ENCODE results near the gene BEGAIN. TPM values are rescaled to one million over a fixed set of nuclear protein-coding genes. Genes with fewer than 3 reads are reported as not detected.

BEGAIN gene
- total RNA-seq, 1 donor from 2014 or later, result 3.4 TPM

DNA sequence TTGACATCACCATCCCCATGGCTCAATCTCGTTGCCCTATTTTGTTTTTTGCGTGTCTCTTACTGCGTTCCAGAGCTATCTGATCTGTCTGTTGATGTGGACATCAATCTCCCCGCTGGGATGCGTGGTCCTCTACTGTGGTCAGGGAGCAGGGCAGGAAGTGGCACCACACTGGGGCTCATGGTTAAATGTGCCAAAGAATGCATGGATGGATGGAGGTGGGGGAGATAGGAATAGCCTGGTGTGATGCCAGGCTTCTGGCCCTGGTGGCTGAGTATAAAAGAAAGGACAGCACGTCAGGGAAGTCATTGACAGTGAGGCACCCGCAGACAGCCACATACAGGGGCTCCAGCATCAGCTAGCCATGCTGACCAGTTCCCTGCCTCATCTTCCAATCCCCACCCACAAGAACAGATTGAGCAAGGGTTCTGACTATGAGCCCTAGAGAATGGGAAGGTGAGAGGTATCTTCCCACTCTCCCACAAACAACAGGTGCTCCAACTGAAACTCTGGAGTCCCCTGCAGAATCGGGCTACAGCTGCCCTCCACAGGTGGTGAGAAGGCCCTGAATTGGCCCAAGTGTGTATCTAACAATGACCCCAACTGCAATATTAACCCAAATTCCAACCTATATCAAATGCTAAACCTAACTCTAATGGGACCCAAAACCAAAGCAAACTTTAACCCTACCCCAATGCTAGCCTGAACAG, 2.7 kb upstream of the BEGAIN start:
- no peak overlapping the region for H3K27ac Mint-ChIP-seq
- no peak for DNase-seq (ENCODE audit: low spot score)
- peaks cover 18% of the 10 kb centered on the region for H3K27me3 Mint-ChIP-seq (ENCODE audit: low read depth)
- no peaks in the 10 kb centered on the region for H3K9me3 Mint-ChIP-seq
- intact Hi-C loops (cut with micrococcal nuclease), result loop anchor here (5.0 kb wide), 1 partner anchor 57 kb away; no protein-coding TSS in a partner anchor
- no peaks in the 10 kb centered on the region for H3K4me1 Mint-ChIP-seq (ENCODE audit: low read depth)
- no peak overlapping the region for H3K4me3 Mint-ChIP-seq (ENCODE audit: low read depth)
- no peaks in the 10 kb centered on the region for H3K36me3 Mint-ChIP-seq (ENCODE audit: low read depth)

DNA sequence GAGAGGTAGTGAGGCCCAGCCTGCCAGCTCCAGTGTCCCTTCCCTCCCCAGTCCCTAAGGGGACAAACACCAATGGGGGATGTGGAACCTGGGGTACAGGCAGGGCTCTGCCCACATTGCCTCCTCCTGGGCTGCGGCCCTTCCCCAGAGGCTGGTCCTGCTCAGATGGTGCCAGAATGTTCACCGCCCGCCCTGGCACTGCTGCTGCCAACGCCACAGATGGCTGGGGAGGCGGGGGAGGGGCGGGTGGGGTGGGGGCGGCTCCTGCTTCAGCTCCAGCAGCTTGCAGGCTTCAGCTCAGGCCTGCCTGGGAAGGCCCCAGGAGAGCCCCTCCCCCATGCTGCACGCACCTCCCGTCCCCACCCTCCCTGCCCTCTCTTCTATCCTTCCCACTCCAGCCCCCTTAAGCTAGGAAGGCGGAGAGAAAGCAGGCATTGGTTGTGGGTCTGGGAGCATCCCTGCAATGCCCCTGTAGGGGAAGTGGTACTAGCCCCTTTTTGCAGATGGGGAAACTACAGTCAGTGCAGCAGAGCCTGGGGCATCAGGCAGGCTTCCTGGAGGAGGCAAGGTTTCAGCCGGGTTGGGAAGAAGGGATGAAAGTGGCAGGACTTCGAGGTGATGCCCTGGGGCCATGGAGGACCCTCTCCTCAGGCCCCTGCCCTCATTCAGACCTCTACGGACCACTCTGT, 2.0 kb upstream of the BEGAIN start:
- no peak for DNase-seq (ENCODE audit: low spot score)
- Mint-ChIP-seq H3K9me3 (no peaks in the 10 kb centered on the region), H3K4me1 (ENCODE audit: low read depth) (no peaks in the 10 kb centered on the region), H3K27ac (no peak overlapping the region), H3K36me3 (ENCODE audit: low read depth) (no peaks in the 10 kb centered on the region), H3K27me3 (ENCODE audit: low read depth) (peaks cover 17% of the 10 kb centered on the region), H3K4me3 (ENCODE audit: low read depth) (no peak overlapping the region)
- intact Hi-C loops (cut with micrococcal nuclease), result loop anchor here (5.0 kb wide), 1 partner anchor 58 kb away; no protein-coding TSS in a partner anchor

DNA sequence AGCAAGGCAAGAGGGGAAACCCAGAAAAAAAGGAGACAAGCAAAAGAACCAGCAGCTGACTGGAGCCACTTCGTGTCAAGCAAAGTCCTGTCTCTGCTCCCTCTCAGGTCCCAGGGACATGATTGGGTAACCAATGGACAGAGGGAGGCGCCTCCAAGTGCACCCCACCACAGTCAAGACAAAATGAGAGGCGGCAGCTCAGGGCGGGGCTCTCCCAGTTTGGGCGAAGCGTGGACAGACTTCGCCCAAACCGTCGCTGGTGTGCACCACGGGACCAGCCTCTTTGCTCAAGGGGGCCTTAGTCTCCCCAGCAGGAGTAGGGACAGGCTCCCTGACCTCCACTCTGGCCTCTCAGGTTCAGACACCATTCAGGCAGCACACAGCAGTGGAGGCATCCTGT, 1.5 kb upstream of the BEGAIN start:
- Mint-ChIP-seq H3K9me3 (no peaks in the 10 kb centered on the region), H3K4me3 (ENCODE audit: low read depth) (peak overlapping the region; percentile 62), H3K4me1 (ENCODE audit: low read depth) (no peaks in the 10 kb centered on the region), H3K27ac (no peak overlapping the region), H3K36me3 (ENCODE audit: low read depth) (no peaks in the 10 kb centered on the region), H3K27me3 (ENCODE audit: low read depth) (peaks cover 17% of the 10 kb centered on the region)
- intact Hi-C loops (cut with micrococcal nuclease), result loop anchor here (5.0 kb wide), 1 partner anchor 59 kb away; no protein-coding TSS in a partner anchor
- no peak for DNase-seq (ENCODE audit: low spot score)

DNA sequence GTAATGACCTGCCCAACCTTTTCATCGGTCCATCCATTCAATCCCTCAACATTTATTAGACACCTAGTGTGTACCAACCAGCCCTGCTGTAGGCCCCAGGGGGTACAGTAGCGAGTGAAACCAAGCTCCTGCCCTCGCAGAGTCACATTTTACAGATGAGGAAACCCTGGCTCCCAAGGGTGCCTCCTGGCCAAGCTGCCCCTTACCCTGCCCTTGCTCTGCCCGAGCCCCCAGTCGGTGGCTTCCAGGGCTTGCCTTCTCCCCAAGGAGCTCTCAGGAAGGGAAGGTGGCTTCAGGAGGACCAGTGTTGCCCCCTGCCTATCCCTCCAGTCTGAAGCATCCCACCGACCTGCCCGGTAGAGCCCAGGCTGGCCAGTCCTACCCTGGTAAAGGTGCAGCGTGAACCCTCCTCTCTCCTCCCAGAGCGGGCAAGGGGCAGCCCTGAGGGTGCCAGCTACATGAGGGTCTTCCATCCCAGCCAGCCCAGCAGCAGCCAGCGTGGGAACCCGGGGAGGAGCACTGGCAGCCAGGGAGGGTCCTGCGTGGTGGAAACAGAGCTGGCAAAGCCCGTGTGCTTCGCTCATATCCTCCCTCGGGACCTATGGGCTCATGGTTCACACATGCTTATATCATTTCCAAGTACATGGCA, 670 bp upstream of the BEGAIN start:
- H3K9me3 Mint-ChIP-seq, result no peaks in the 10 kb centered on the region
- H3K36me3 Mint-ChIP-seq (ENCODE audit: low read depth), result no peaks in the 10 kb centered on the region
- intact Hi-C loops (cut with micrococcal nuclease), result loop anchor here (5.0 kb wide), 1 partner anchor 59 kb away; no protein-coding TSS in a partner anchor
- no peaks in the 10 kb centered on the region for H3K4me1 Mint-ChIP-seq (ENCODE audit: low read depth)
- H3K27ac Mint-ChIP-seq, result no peak overlapping the region
- H3K4me3 Mint-ChIP-seq (ENCODE audit: low read depth), result peak overlapping the region; percentile 62
- DNase-seq (ENCODE audit: low spot score), result no peak
- peaks cover 17% of the 10 kb centered on the region for H3K27me3 Mint-ChIP-seq (ENCODE audit: low read depth)

DNA sequence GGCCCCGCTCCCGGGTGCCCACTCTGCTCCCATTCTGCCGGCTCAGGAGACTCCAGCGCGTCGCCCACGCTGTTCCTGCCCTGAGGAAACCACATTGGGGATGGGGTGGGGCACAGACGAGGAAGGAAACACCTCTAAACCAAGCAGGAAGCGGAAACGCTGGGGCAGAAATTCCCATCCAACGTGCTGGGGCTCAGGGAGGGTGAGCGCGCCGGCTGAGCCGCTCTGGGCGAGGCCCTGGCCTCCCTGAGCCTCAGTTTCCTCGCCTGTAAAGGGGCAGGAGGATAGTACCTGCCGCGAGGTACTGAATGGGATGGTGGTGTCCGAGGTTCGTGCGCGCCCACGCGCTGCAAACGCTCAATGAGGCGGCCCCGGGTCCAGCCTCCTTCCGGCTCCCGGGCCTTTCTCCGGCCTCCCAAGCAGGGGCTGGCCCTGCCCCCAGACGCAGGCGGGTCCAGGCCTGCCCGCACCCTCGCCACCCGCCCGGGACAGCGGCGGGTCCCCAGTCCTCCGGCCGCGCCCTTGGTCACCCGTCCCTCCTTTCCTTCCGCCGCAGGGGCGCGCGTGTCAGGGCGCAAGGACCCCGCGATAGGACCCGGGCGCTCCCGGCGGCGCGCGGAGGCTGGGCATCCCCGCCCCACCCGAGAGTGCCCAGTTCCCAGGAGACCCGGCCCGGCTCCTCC, 673 bp downstream of the BEGAIN start:
- intact Hi-C loops (cut with micrococcal nuclease), result loop anchor here (5.0 kb wide), 1 partner anchor 61 kb away; no protein-coding TSS in a partner anchor
- Mint-ChIP-seq H3K4me1 (ENCODE audit: low read depth) (no peaks in the 10 kb centered on the region), H3K27ac (no peak overlapping the region), H3K36me3 (ENCODE audit: low read depth) (no peaks in the 10 kb centered on the region), H3K4me3 (ENCODE audit: low read depth) (peak overlapping the region; percentile 70), H3K27me3 (ENCODE audit: low read depth) (peaks cover 17% of the 10 kb centered on the region), H3K9me3 (no peaks in the 10 kb centered on the region)
- DNase-seq (ENCODE audit: low spot score), result no peak

DNA sequence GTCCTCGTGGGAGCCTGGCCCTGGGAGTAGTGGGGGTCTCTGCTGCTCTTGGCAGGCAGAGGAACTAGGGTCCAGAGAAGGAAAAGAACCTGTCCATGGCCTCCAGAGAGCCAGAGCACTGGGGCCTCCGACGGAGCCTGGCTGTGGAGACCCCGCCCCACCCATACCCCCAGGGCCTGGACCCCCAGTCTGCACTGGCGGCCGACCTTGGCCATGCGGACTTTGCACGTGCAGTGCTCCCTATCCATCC, 1.1 kb downstream of the BEGAIN start:
- no peaks in the 10 kb centered on the region for H3K36me3 Mint-ChIP-seq (ENCODE audit: low read depth)
- H3K9me3 Mint-ChIP-seq, result no peaks in the 10 kb centered on the region
- no peak overlapping the region for H3K27ac Mint-ChIP-seq
- H3K27me3 Mint-ChIP-seq (ENCODE audit: low read depth), result peaks cover 17% of the 10 kb centered on the region
- DNase-seq (ENCODE audit: low spot score), result no peak
- intact Hi-C loops (cut with micrococcal nuclease), result loop anchor here (5.0 kb wide), 1 partner anchor 61 kb away; no protein-coding TSS in a partner anchor
- H3K4me3 Mint-ChIP-seq (ENCODE audit: low read depth), result peak overlapping the region; percentile 70
- no peaks in the 10 kb centered on the region for H3K4me1 Mint-ChIP-seq (ENCODE audit: low read depth)

DNA sequence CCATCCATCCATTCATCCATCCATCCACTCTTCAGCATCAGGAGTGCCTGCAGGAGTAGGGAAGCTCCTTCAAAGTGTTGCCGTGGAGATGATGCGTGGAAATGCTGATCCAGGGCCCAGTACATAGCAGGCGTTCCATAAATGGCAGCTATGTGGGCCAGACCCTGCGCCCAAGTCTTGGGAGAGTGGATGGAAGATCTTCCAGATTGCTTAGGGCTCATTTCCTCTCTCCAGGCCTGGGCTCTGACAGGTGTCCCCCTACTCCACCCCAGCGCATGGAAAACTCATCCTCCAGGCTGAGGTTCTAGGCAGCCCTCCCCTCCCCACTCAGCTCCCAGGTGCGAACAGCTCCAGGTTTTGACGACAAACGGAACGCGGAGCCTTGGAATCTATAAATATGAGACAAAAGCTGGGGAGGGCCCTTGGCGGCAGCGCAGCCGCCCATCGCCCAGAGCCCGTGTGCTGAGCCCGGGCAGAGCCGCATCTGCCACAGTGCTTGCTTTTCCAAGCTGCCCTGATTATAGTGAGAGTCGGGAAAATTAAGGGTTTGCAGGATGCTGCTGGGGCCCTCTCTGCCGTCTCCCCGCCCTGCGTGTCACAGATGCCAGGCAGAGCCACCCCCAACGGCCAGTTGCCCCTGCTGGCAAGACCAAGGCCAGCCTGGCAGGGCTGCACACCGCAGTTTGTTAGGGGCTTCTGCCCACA, 1.6 kb downstream of the BEGAIN start:
- intact Hi-C loops (cut with micrococcal nuclease), result loop anchor here (5.0 kb wide), 1 partner anchor 62 kb away; no protein-coding TSS in a partner anchor
- Mint-ChIP-seq H3K4me3 (ENCODE audit: low read depth) (peak overlapping the region; percentile 65), H3K27me3 (ENCODE audit: low read depth) (peaks cover 17% of the 10 kb centered on the region)

DNA sequence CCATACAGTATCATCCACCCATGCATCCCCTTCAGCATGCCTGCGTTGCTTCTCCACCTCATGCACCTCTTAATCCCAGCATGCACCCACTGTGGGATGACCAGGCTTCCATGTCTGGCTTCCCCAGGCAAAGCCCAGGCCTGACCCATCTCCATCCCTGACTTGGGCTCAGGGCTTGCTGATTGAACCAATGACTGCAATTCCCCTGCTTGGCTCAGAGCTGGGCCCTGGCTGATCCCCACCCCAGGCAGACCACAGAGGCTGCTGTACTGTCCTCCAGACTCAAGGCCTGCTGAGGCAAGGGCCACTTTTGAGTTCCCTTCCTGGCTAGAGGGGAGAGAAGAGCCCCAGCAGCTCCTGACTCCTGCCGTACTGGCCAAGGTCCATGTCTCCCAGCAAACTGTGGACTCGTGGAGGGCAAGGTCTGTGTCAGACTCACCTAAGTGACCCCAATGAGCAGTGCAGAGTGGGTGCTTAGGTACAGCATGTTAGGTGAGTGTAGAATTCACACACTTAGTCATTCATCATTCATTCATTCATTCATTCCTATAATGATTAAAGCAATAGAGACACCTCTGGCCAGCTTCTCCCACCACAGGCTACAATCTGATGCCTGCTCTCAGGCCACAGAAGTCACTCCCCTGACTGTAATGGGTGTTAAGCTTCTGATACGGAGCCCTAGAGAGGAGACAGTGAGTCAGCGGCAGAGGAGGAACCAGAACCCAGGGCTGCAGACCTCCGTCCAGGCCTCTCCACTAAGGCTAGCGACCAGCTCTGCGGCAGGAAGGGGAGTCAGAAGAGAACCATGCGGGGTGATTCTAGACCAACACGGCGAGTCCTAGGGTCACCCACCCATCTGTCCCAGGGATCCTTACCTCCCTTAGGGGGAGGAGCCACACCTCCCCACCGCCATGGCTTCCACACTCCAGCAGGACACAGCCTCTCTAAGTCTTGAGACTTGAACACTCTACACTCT, 2.9 kb downstream of the BEGAIN start:
- intact Hi-C loops (cut with micrococcal nuclease), result loop anchor here (5.0 kb wide), 1 partner anchor 63 kb away; no protein-coding TSS in a partner anchor
- Mint-ChIP-seq H3K9me3 (no peaks in the 10 kb centered on the region), H3K4me1 (ENCODE audit: low read depth) (no peaks in the 10 kb centered on the region), H3K4me3 (ENCODE audit: low read depth) (no peak overlapping the region), H3K27me3 (ENCODE audit: low read depth) (peaks cover 10% of the 10 kb centered on the region), H3K27ac (no peak overlapping the region), H3K36me3 (ENCODE audit: low read depth) (no peaks in the 10 kb centered on the region)
- no peak for DNase-seq (ENCODE audit: low spot score)

More for the DNA sequence above, 1.6 kb downstream of the BEGAIN start:
- Mint-ChIP-seq H3K4me1 (ENCODE audit: low read depth) (no peaks in the 10 kb centered on the region), H3K36me3 (ENCODE audit: low read depth) (no peaks in the 10 kb centered on the region), H3K9me3 (no peaks in the 10 kb centered on the region), H3K27ac (no peak overlapping the region)
- DNase-seq (ENCODE audit: low spot score), result no peak

DNA sequence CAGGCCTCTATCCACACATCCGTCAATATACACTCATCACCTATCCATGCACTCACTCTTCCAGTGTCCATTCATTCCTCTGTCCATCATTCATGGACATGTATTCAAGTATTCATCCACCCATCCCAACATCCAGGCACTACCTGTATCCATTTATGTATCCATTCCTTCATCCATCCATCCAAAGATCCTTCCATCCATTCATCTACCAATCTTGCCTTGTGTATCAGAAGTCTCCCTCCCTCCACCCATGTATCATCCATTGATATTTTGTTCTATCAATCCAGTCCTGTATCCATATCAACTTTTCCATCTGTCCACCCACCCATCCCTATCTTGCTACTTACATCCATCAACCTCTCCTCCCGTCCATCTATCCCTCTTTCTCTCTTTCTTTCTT, 4.0 kb downstream of the BEGAIN start:
- Mint-ChIP-seq H3K36me3 (ENCODE audit: low read depth) (no peaks in the 10 kb centered on the region), H3K4me1 (ENCODE audit: low read depth) (no peaks in the 10 kb centered on the region), H3K27me3 (ENCODE audit: low read depth) (peaks cover 6% of the 10 kb centered on the region), H3K9me3 (no peaks in the 10 kb centered on the region), H3K27ac (no peak overlapping the region), H3K4me3 (ENCODE audit: low read depth) (no peak overlapping the region)
- no peak for DNase-seq (ENCODE audit: low spot score)
- intact Hi-C loops (cut with micrococcal nuclease), result no loop called here

DNA sequence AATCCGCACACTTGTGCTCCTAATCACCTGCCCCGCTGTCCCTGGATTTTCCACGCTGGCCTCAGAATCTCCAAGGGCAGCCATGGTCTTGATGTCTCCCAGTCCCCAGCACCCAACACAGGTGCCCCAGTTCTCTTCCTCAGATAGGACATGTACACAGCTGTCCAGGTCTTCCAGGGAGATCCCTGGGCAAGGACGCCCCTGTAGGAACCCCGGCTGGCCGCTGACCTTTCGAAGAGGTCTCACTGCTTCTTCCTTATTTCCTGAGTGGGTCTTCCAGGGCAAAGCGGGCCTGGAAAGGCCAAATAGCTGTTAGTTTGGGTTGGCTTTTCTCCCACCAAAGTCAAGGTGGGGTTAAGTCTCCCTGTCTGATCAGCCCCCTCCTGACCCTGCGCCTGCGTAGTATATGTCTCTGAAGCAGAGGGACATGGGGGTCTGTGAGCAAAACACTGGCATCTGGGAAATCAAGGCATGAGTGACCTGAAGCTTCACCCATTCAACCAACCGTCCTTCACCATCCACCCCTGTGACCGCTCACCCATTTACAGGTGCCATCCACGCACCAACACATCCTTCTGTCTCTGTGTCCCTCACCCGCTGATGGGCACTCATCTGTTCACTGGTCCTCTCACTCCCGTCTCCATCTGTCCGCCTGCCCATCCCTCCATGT, 4.6 kb downstream of the BEGAIN start:
- Mint-ChIP-seq H3K27ac (no peak overlapping the region), H3K36me3 (ENCODE audit: low read depth) (no peaks in the 10 kb centered on the region), H3K4me1 (ENCODE audit: low read depth) (no peaks in the 10 kb centered on the region), H3K27me3 (ENCODE audit: low read depth) (peaks cover 2% of the 10 kb centered on the region), H3K9me3 (no peaks in the 10 kb centered on the region), H3K4me3 (ENCODE audit: low read depth) (no peak overlapping the region)
- intact Hi-C loops (cut with micrococcal nuclease), result no loop called here
- DNase-seq (ENCODE audit: low spot score), result no peak
